ENCODE results near the gene SLC13A5.

The SLC13A5 gene

GRCh38 chr17:6690641-6691040, 22.5 kb downstream of the SLC13A5 start:
- DNase-seq (ENCODE audit: low read depth), result no peak
- TF ChIP-seq CTCF (IDR thresholded peaks at IDR 0.05; ENCODE audit: control insufficient read depth, insufficient read depth, low read depth, low read length, missing control alignments), result no peak
- no peak overlapping the region for H3K4me3 ChIP-seq (ENCODE audit: control insufficient read depth, low read depth, low read length)

- TF ChIP-seq CTCF (IDR thresholded peaks at IDR 0.05; ENCODE audit: control insufficient read depth, insufficient read depth, low read depth, low read length, missing control alignments), result no peak
- no peak overlapping the region for H3K4me3 ChIP-seq (ENCODE audit: control insufficient read depth, low read depth, low read length)
Observed at GRCh38 chr17:6688944-6689343, 24.2 kb downstream of the SLC13A5 start.

GRCh38 chr17:6686026-6686425, 27.1 kb downstream of the SLC13A5 start:
- TF ChIP-seq CTCF (IDR thresholded peaks at IDR 0.05; ENCODE audit: control insufficient read depth, insufficient read depth, low read depth, low read length, missing control alignments), result no peak
- H3K4me3 ChIP-seq (ENCODE audit: control insufficient read depth, low read depth, low read length), result no peak overlapping the region
- no peak for DNase-seq (ENCODE audit: low read depth)

More at GRCh38 chr17:6688944-6689343, 24.2 kb downstream of the SLC13A5 start:
- no peak for DNase-seq (ENCODE audit: low read depth)

GRCh38 chr17:6684881-6685767, 28.0 kb downstream of the SLC13A5 start:
- DNase-seq (ENCODE audit: low read depth), result no peak
- H3K4me3 ChIP-seq (ENCODE audit: control insufficient read depth, low read depth, low read length), result no peak overlapping the region
- TF ChIP-seq CTCF (IDR thresholded peaks at IDR 0.05; ENCODE audit: control insufficient read depth, insufficient read depth, low read depth, low read length, missing control alignments), result no peak

- TF ChIP-seq CTCF (IDR thresholded peaks at IDR 0.05; ENCODE audit: control insufficient read depth, insufficient read depth, low read depth, low read length, missing control alignments), result no peak
- no peak for DNase-seq (ENCODE audit: low read depth)
- no peak overlapping the region for H3K4me3 ChIP-seq (ENCODE audit: control insufficient read depth, low read depth, low read length)
Observed at GRCh38 chr17:6684460-6684783, 28.7 kb downstream of the SLC13A5 start.

GRCh38 chr17:6683730-6684459, 29.3 kb downstream of the SLC13A5 start:
- no peak for DNase-seq (ENCODE audit: low read depth)
- H3K4me3 ChIP-seq (ENCODE audit: control insufficient read depth, low read depth, low read length), result no peak overlapping the region
- TF ChIP-seq CTCF (IDR thresholded peaks at IDR 0.05; ENCODE audit: control insufficient read depth, insufficient read depth, low read depth, low read length, missing control alignments), result no peak
